Measurements from ENCODE around the gene CACNB3. TPM values are rescaled to one million over a fixed set of nuclear protein-coding genes. Genes with fewer than 3 reads are reported as not detected.
"Not testable (repeated sequence)": the region's sequence is repeated elsewhere in the genome, so short reads cannot be mapped to it uniquely, and the experiment has no call there.

The CACNB3 gene
- total RNA-seq, 4 donors from 2014 or later = 9.4 to 39.2 (median 30.1) TPM

GRCh38 chr12:48858043-48858442 lies 39.7 kb downstream of the CACNB3 start:
- H3K4me3 ChIP-seq = no peak overlapping the region
- 69 to 74% methylated on average over 3 to 5 of the region's 8 CpGs for whole genome bisulfite sequencing, 2 donors (ENCODE audit: low coverage in 1 of 2)
- peaks cover 13% of the 10 kb centered on the region for H3K27me3 ChIP-seq
- H3K27ac ChIP-seq = no peak overlapping the region
- no peaks in the 10 kb centered on the region for H3K9me3 ChIP-seq
- TF ChIP-seq EP300 (IDR thresholded peaks at IDR 0.05) = no peak
- no peak for TF ChIP-seq POLR2AphosphoS5 (IDR thresholded peaks at IDR 0.05)
- TF ChIP-seq, protein P1, sequence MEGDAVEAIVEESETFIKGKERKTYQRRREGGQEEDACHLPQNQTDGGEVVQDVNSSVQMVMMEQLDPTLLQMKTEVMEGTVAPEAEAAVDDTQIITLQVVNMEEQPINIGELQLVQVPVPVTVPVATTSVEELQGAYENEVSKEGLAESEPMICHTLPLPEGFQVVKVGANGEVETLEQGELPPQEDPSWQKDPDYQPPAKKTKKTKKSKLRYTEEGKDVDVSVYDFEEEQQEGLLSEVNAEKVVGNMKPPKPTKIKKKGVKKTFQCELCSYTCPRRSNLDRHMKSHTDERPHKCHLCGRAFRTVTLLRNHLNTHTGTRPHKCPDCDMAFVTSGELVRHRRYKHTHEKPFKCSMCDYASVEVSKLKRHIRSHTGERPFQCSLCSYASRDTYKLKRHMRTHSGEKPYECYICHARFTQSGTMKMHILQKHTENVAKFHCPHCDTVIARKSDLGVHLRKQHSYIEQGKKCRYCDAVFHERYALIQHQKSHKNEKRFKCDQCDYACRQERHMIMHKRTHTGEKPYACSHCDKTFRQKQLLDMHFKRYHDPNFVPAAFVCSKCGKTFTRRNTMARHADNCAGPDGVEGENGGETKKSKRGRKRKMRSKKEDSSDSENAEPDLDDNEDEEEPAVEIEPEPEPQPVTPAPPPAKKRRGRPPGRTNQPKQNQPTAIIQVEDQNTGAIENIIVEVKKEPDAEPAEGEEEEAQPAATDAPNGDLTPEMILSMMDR (IDR thresholded peaks at IDR 0.05) = no peak
- no peak for TF ChIP-seq POLR2A (IDR thresholded peaks at IDR 0.05)
- peaks cover 0 to 2% (median 0%) of the 10 kb centered on the region in 3 donors for H3K4me1 ChIP-seq
- H3K36me3 ChIP-seq = peaks cover 0 to 6% of the 10 kb centered on the region in 2 donors
- ATAC-seq = no peak

DNA sequence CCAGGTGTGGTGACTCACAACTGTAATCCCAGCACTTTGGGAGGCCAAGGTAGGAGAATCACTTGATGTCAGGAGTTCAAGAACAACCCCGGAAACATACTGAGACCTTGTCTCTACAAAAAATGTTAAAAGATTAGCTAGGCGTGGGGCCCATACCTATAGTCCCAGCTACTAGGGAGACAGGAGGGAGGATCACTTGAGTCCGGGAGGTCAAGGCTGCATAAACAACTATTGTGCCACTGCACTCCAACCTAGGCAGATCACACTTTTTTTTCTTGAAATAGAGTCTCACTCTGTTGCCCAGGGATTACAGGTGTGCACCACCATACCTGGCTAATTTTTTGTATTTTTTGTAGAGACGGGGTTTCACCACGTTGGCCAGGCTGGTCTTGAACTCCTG lies 41.3 kb downstream of the CACNB3 start:
- TF ChIP-seq POLR2A (IDR thresholded peaks at IDR 0.05) (no peak), EP300 (IDR thresholded peaks at IDR 0.05) (no peak), POLR2AphosphoS5 (IDR thresholded peaks at IDR 0.05) (no peak)
- TF ChIP-seq, protein P1 (IDR thresholded peaks at IDR 0.05) = no peak
- Histone ChIP-seq H3K27ac (no peak overlapping the region), H3K4me1 (no peaks in the 10 kb centered on the region), H3K27me3 (peaks cover 29% of the 10 kb centered on the region), H3K9me3 (no peaks in the 10 kb centered on the region), H3K4me3 (no peak overlapping the region), H3K36me3 (peaks cover 0 to 6% of the 10 kb centered on the region in 2 donors)
- ATAC-seq = no peak
- 91 to 100% methylated on average over 1 to 4 of the region's 5 CpGs for WGBS, 2 donors (ENCODE audit: low coverage in 1 of 2)

GRCh38 chr12:48860236-48860635 lies 41.9 kb downstream of the CACNB3 start:
- H3K9me3 ChIP-seq, H3K4me1 ChIP-seq, ATAC-seq, H3K36me3 ChIP-seq, H3K4me3 ChIP-seq, H3K27ac ChIP-seq: not testable (repeated sequence)
- WGBS, 2 donors (ENCODE audit: low coverage in 1 of 2) = 100% methylated on average over 3 to 4 of the region's 5 CpGs
- peaks cover 34% of the 10 kb centered on the region for H3K27me3 ChIP-seq

GRCh38 chr12:48861111-48861510 lies 42.8 kb downstream of the CACNB3 start:
- no peak overlapping the region for H3K4me3 ChIP-seq
- peaks cover 34% of the 10 kb centered on the region for H3K27me3 ChIP-seq
- ATAC-seq = no peak
- H3K4me1 ChIP-seq = peaks cover 0 to 13% (median 3%) of the 10 kb centered on the region in 3 donors
- H3K9me3 ChIP-seq = no peaks in the 10 kb centered on the region
- peaks cover 0 to 6% of the 10 kb centered on the region in 2 donors for H3K36me3 ChIP-seq
- TF ChIP-seq POLR2AphosphoS5 (IDR thresholded peaks at IDR 0.05) = no peak
- TF ChIP-seq, protein P1 (IDR thresholded peaks at IDR 0.05) = no peak
- TF ChIP-seq EP300 (IDR thresholded peaks at IDR 0.05) = no peak
- TF ChIP-seq POLR2A (IDR thresholded peaks at IDR 0.05) = no peak
- 60% methylated on average over 1 of the region's 2 CpGs; no CpG with 5 or more reads in 1 of the 2 donors for WGBS, 2 donors (ENCODE audit: low coverage in 1 of 2)
- no peak overlapping the region for H3K27ac ChIP-seq

- no peak for ATAC-seq
- H3K27me3 ChIP-seq = peaks cover 34% of the 10 kb centered on the region
- peaks cover 0 to 6% of the 10 kb centered on the region in 2 donors for H3K36me3 ChIP-seq
- 48% methylated on average over 5 of the region's 5 CpGs; no CpG with 5 or more reads in 1 of the 2 donors for WGBS, 2 donors (ENCODE audit: low coverage in 1 of 2)
- H3K9me3 ChIP-seq = no peaks in the 10 kb centered on the region
- TF ChIP-seq, protein P1 (IDR thresholded peaks at IDR 0.05) = no peak
- TF ChIP-seq EP300 (IDR thresholded peaks at IDR 0.05) (no peak), POLR2AphosphoS5 (IDR thresholded peaks at IDR 0.05) (no peak), POLR2A (IDR thresholded peaks at IDR 0.05) (no peak)
- no peak overlapping the region for H3K27ac ChIP-seq
- H3K4me3 ChIP-seq = no peak overlapping the region
- peaks cover 0 to 15% (median 3%) of the 10 kb centered on the region in 3 donors for H3K4me1 ChIP-seq
Measured at GRCh38 chr12:48862760-48863159, 44.5 kb downstream of the CACNB3 start.
